ENCODE results near the gene UPK2.
"Not testable (repeated sequence)": the region's sequence is repeated elsewhere in the genome, so short reads cannot be mapped to it uniquely, and the experiment has no call there.

The UPK2 gene

DNA sequence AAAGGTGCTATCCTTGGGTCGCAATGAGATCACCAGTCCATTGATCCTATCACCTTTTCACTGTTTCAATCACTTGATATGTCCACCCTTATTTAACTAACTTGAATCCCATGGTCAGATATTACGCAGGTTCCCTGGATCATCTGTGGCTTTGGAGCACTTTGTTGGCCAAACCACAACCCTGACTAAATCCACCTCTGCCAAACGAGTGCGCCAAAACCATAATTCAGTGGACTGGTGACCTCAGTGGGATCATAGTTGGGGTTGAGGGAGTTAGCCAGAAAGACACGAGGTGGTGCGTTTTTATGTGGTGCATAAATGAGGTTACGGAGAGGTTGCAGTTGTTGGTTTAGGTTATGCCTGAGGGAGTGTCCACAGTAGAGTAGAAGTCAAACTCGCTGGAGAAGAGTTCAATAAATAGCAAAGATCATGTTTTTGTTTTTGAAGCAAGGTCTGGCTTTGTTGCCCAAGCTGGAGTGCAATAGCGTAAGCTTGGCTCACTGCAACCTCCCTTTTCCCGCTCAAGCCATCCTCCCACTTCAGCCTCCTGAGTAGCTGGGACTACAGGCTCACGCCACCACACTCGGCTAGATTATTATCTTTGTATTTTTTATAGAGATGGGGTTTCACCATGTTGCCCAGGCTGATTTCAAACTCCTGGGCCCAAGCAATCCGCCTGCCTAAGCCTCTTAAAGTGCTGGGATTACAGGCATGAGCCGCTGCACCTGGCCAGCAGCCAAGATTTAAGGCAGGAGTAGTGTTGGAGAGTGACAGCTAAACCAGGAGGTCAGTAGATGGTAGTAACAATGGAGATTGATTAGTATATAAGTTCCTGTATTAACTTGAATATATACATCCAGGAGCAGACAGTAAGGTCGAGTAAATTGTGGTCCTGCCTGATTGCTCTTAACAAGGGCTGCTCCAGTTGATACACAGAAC lies 19.9 kb downstream of the UPK2 start:
- no peak overlapping the region for H3K4me3 ChIP-seq (ENCODE audit: low read length)
- TF ChIP-seq, protein P1, sequence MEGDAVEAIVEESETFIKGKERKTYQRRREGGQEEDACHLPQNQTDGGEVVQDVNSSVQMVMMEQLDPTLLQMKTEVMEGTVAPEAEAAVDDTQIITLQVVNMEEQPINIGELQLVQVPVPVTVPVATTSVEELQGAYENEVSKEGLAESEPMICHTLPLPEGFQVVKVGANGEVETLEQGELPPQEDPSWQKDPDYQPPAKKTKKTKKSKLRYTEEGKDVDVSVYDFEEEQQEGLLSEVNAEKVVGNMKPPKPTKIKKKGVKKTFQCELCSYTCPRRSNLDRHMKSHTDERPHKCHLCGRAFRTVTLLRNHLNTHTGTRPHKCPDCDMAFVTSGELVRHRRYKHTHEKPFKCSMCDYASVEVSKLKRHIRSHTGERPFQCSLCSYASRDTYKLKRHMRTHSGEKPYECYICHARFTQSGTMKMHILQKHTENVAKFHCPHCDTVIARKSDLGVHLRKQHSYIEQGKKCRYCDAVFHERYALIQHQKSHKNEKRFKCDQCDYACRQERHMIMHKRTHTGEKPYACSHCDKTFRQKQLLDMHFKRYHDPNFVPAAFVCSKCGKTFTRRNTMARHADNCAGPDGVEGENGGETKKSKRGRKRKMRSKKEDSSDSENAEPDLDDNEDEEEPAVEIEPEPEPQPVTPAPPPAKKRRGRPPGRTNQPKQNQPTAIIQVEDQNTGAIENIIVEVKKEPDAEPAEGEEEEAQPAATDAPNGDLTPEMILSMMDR (conservative IDR thresholded peaks at IDR 0.05; ENCODE audit: low read depth, low read length), result no peak
- DNase-seq (ENCODE audit: low read depth), result peak; percentile 74

DNA sequence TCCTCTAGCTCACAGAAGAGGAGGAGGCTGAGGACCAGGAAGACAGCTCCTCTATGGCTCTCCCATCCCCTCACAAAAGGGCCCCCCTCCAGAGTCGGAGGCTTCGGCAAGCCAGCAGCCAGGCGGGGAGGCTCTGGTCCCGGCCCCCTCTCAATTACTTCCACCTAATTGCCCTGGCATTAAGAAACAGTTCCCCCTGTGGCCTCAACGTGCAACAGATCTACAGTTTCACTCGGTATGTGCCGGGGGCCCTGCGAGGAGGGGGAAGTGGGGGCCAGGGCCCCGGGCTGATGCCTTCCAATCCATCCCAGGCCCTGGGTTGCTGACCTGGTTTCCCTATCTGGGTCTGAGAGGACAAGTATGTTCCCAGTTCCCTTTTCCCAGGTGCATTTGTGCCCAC lies 23.3 kb downstream of the UPK2 start:
- TF ChIP-seq, protein P1 (conservative IDR thresholded peaks at IDR 0.05; ENCODE audit: low read depth, low read length), result peak; percentile 24
- no peak for DNase-seq (ENCODE audit: low read depth)
- no peak overlapping the region for H3K4me3 ChIP-seq (ENCODE audit: low read length)

DNA sequence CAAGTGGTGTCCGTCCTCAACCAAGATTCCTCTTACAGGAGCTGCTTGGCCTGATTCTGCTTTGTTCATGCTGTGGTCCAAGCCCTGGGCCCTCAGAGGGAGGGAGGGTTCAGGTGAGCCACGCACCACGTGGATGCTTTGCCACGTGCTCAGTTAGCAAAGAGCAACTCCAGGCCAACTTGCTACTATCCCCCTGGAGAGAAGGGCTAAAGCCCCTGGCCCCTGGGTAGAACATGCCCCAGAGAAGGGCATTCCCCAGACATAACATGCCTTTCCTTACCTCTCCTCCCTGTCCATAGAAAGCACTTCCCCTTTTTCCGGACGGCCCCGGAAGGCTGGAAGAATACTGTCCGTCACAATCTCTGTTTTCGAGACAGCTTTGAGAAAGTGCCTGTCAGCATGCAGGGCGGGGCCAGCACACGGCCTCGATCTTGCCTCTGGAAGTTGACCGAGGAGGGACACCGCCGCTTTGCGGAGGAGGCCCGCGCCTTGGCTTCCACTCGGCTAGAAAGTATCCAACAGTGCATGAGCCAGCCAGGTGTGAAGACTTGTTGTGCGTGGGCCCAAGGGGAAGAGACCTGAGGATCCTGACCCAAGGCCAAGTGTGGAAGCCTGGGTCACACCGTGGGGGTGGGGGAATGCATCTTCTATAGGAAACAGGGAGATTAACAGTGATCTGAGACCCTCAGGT lies 24.2 kb downstream of the UPK2 start:
- DNase-seq (ENCODE audit: low read depth), result no peak
- no peak overlapping the region for H3K4me3 ChIP-seq (ENCODE audit: low read length)
- TF ChIP-seq, protein P1 (conservative IDR thresholded peaks at IDR 0.05; ENCODE audit: low read depth, low read length), result no peak

DNA sequence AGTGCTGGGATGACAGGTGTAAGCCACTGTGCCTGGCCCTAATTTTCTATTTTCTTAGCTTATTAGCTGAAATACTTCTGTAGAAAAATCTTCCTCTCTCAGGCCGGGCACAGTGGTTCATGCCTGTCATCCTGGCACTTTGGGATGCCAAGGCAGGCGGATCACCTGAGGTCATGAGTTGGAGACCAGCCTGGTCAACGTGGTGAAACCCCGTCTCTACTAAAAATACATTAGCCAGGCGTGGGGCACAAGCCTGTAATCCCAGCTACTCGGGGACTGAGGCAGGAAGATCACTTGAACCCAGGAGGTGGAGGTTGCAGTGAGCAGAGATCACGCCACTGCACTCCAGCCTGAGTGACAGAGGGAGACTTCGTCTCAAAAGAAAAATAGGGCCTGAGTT lies 28.2 kb downstream of the UPK2 start:
- not testable (repeated sequence) for H3K4me3 ChIP-seq (ENCODE audit: low read length); DNase-seq (ENCODE audit: low read depth)

DNA sequence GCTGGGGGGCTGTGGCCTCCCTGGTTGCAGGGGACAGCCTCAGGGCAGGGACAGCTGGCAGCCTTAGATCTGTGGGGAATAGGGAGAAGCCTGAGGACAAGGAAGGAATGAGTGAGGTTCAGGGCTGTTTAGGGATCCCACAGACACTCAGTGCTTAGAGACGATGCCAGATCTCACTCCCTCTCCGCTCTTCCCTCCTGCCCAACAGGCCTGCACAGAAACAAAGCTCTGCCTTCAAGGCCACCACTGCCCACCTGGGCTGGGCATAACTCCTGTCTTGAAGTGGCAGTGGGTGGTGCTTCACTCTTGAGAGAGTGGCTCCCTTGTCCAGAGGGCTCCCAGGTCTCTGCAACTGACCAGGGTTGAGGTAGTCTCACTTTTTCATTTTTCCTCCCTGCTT lies 28.7 kb downstream of the UPK2 start:
- H3K4me3 ChIP-seq (ENCODE audit: low read length), result no peak overlapping the region
- no peak for DNase-seq (ENCODE audit: low read depth)
- TF ChIP-seq, protein P1 (conservative IDR thresholded peaks at IDR 0.05; ENCODE audit: low read depth, low read length), result no peak

DNA sequence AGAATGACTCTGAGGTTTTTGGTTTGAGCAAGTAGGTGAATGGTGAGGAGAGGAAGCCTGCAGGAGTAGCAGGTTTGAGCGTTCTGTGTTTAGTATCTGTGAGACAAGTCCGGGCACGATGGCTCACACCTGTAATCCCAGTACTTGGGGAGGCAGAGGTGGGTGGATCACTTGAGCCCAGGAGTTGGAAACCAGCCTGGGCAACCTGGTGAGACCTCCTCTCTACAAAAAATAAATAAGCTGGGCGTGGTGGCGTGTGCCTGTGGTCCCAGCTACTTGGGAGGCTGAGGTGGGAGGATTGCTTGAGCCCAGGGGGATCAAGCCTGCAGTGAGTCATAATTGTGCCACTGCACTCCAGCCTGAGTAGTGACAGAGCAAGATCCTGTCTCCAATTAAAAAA lies 32.2 kb downstream of the UPK2 start:
- no peak overlapping the region for H3K4me3 ChIP-seq (ENCODE audit: low read length)
- TF ChIP-seq, protein P1 (conservative IDR thresholded peaks at IDR 0.05; ENCODE audit: low read depth, low read length), result no peak
- DNase-seq (ENCODE audit: low read depth), result no peak

DNA sequence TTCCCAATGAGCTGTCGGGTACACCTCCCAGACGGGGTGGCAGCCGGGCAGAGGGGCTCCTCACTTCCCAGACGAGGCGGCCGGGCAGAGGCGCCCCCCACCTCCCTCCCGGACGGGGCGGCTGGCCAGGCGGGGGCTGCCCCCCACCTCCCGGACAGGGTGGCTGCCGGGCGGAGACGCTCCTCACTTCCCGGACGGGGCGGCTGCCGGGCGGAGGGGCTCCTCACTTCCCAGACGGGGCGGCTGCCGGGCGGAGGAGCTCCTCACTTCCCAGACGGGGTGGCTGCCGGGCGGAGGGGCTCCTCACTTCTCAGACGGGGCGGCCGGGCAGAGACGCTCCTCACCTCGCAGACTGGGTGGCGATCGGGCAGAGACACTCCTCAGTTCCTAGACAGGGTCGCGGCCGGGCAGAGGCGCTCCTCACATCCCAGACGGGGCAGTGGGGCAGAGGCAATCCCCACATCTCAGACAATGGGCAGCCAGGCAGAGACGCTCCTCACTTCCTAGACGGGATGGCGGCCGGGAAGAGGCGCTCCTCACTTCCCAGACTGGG lies 35.5 kb downstream of the UPK2 start:
- not testable (repeated sequence) for H3K4me3 ChIP-seq (ENCODE audit: low read length); DNase-seq (ENCODE audit: low read depth)

All from retinal pigment epithelial cell (primary cell).